K562 (cell line): ENCODE results near the gene SOX15. TPM values are rescaled to one million over a fixed set of nuclear protein-coding genes. Genes with fewer than 3 reads are reported as not detected.
"Not testable (repeated sequence)": the region's sequence is repeated elsewhere in the genome, so short reads cannot be mapped to it uniquely, and the experiment has no call there.

ENCODE experiments used
- ATAC-seq: fragments of 200-7000 bp; cut with Tn5 transposase; 3 replicates; pipeline ENCODE4 v1.9.1; 2020; ENCODE audit warnings: moderate library complexity
- BruUV-seq: library from RNA; stranded (reverse); fragments of 400-500 nt; replicated peaks from 2 replicates; lab custom pipeline; 2021; lab: Mats Ljungman, UMichigan
- CTCF ChIA-PET: fragments of 300-600 bp; formaldehyde crosslinking; extraction: SDS; loops from one replicate; lab custom pipeline; 2021; ENCODE audit warnings: low intra/inter-chr PET ratio; lab: Yijun Ruan, JAX
- POLR2A ChIA-PET: fragments of 300-600, 350-650 bp; sonication (Branson Sonifier 250); formaldehyde crosslinking; extraction: SDS; loops from one replicate; lab custom pipeline; 2021; ENCODE audit warnings: antibody characterized with exemption, inconsistent platforms; lab: Yijun Ruan, JAX
- DNase-seq, 4 experiments: peaks; one replicate each; pipeline versions ENCODE4 v3.0.0 to v3.0.0-alpha.2; 2011 to 2018; ENCODE audit warnings: low spot score in 3 of 4, mixed read lengths in 3 of 4; ENCODE audit errors: extremely low read depth in 1 of 4
- FAIRE-seq: peaks from 2 replicates; lab custom pipeline; 2011; peaks lifted over from hg19 to GRCh38; lab: Jason Lieb, UNC
- H2AFZ ChIP-seq: 2 replicates; pipeline ENCODE4 v1.6.0; 2011; ENCODE audit warnings: low read depth, low read length, control low read depth, inconsistent platforms
- H3K27ac ChIP-seq: fragments of 200-600 bp; 3 replicates; pipeline ENCODE4 v1.8.0; 2011; ENCODE audit warnings: low read depth, mild to moderate bottlenecking, control low read depth, inconsistent platforms, low read length, moderate library complexity, mixed read lengths; ENCODE audit errors: extremely low read depth
- H3K27me3 ChIP-seq, 2 experiments: fragments of 300-600 bp in 1 of 2; 2 replicates in 1 of 2; 3 replicates in 1 of 2; pipeline versions ENCODE4 v1.6.0 to v1.8.0; 2011; ENCODE audit warnings: inconsistent platforms in 2 of 2, low read length in 2 of 2, mild to moderate bottlenecking in 1 of 2, mixed read lengths in 1 of 2, moderate library complexity in 1 of 2; ENCODE audit not compliant: control insufficient read depth in 2 of 2, insufficient read depth in 2 of 2
- H3K36me3 ChIP-seq: fragments of 300-600 bp; 3 replicates; pipeline ENCODE4 v1.8.0; 2011; ENCODE audit warnings: mild to moderate bottlenecking, low read length, inconsistent platforms; ENCODE audit not compliant: control insufficient read depth, insufficient read depth
- H3K4me1 ChIP-seq, 2 experiments: fragments of 200-600 bp in 1 of 2; replicated peaks in 1 of 2; 2 replicates in 1 of 2; 3 replicates in 1 of 2; pipeline versions ENCODE4 v1.5.1 to v1.8.0; 2011; ENCODE audit warnings: inconsistent platforms in 2 of 2, low read length in 2 of 2, mild to moderate bottlenecking in 1 of 2, mixed read lengths in 1 of 2, moderate library complexity in 1 of 2; ENCODE audit not compliant: control insufficient read depth in 2 of 2, insufficient read depth in 2 of 2
- H3K4me2 ChIP-seq: 2 replicates; pipeline ENCODE4 v1.6.1; 2011; ENCODE audit warnings: low read length, control low read depth, inconsistent platforms, mixed read lengths; ENCODE audit not compliant: insufficient read depth
- H3K4me3 ChIP-seq: fragments of 200-600 bp; sonication (generic), shearing (Covaris generic); 2 replicates; pipeline ENCODE4 v1.5.1; 2016; ENCODE audit warnings: control low read depth, inconsistent platforms
- H3K79me2 ChIP-seq: fragments of 200-600 bp; 3 replicates; pipeline ENCODE4 v1.8.0; 2011; ENCODE audit warnings: low read length, inconsistent platforms; ENCODE audit not compliant: control insufficient read depth, insufficient read depth
- H3K9ac ChIP-seq, 2 experiments: 2 replicates each; pipeline versions ENCODE4 v1.6.0 to v1.6.1; 2011; ENCODE audit warnings: low read depth in 2 of 2, low read length in 2 of 2, control low read depth in 1 of 2, inconsistent platforms in 1 of 2, mild to moderate bottlenecking in 1 of 2, mixed read lengths in 1 of 2; ENCODE audit not compliant: insufficient read depth in 1 of 2
- H3K9me1 ChIP-seq: one replicate; pipeline ENCODE4 v1.6.0; 2011; ENCODE audit warnings: inconsistent platforms, mild to moderate bottlenecking, low read length, moderate library complexity; ENCODE audit not compliant: control insufficient read depth, insufficient read depth
- H3K9me3 ChIP-seq: replicated peaks from 2 replicates; pipeline ENCODE4 v1.5.1; 2011; ENCODE audit warnings: low read depth, low read length, inconsistent platforms; ENCODE audit not compliant: control insufficient read depth, insufficient read depth
- H4K20me1 ChIP-seq: replicated peaks from 2 replicates; pipeline ENCODE4 v1.6.1; 2011; ENCODE audit warnings: low read length, inconsistent platforms, mixed read lengths; ENCODE audit not compliant: control insufficient read depth, insufficient read depth
- JUNB ChIP-seq: fragments of 450-650 bp; formaldehyde crosslinking; conservative IDR thresholded peaks from 2 replicates; pipeline ENCODE4 v1.4.0; 2020; ENCODE audit warnings: mild to moderate bottlenecking
- KAT2B ChIP-seq: IDR thresholded peaks from one replicate; pipeline ENCODE4 v1.6.1; 2012; ENCODE audit warnings: low read depth, mild to moderate bottlenecking, control low read depth, inconsistent platforms, low read length, moderate library complexity
- NFIC ChIP-seq: fragments of 450-650 bp; IDR thresholded peaks from 2 replicates; pipeline ENCODE4 v1.6.1; 2017; ENCODE audit warnings: mild to moderate bottlenecking, inconsistent platforms
- POLR2G ChIP-seq: fragments of 200-400 bp; formaldehyde crosslinking; IDR thresholded peaks from 2 replicates; pipeline ENCODE4 v1.6.1; 2017; ENCODE audit warnings: low read depth, mild to moderate bottlenecking, antibody characterized with exemption, low read length, moderate library complexity
- TFE3 ChIP-seq: fragments of 450-650 bp; formaldehyde crosslinking; IDR thresholded peaks from 2 replicates; pipeline ENCODE4 v1.4.0; 2020; ENCODE audit warnings: mild to moderate bottlenecking, mixed read lengths
- WHSC1 ChIP-seq: IDR thresholded peaks from one replicate; pipeline ENCODE4 v1.6.1; 2012; ENCODE audit warnings: low read length, control low read depth, inconsistent platforms
- ZNF124 ChIP-seq: sonication (generic); formaldehyde crosslinking; IDR thresholded peaks from 2 replicates; pipeline ENCODE4 v1.8.1; 2022; ENCODE audit warnings: missing genetic modification reagents
- ZNF445 ChIP-seq: fragments of 250-450 bp; sonication (Bioruptor Pico); IDR thresholded peaks from 2 replicates; pipeline ENCODE4 v1.4.0; 2020; ENCODE audit warnings: low read depth, mild to moderate bottlenecking, moderate library complexity
- WGBS: fragments of 100-300 bp; shearing (Covaris generic); methylation state at CpG from one replicate; pipeline ENCODE4 v1.1.6; 2016; ENCODE audit warnings: low coverage, mixed read lengths; ENCODE audit not compliant: insufficient coverage; ENCODE audit errors: missing lambda C conversion rate; 5-methylcytosine and 5-hydroxymethylcytosine counted together
- in situ Hi-C: fragments of 300-500 bp; cut with MboI; formaldehyde crosslinking; loops from 4 replicates; pipeline ENCODE4 v1.15.0; 2018; ENCODE audit warnings: inconsistent platforms, mixed read lengths
- intact Hi-C: fragments of 100-400 bp; cut with micrococcal nuclease; formaldehyde crosslinking; loops from 2 replicates; pipeline ENCODE4 v1.14.2; 2022
- polyA plus RNA-seq, 8 experiments: library from polyadenylated mRNA; depleted of rRNA in 4 of 8; stranded (reverse) in 5 of 8; unstranded in 3 of 8; fragments of >200 nt; fragmentation: Nextera tagmentation in 2 of 8; fragmentation: Illumina TruSeq in 1 of 8; extraction: Ambion mirVana in 2 of 8; extraction: Trizol in 1 of 8; gene quantifications; 2 replicates each; pipeline versions ENCODE4 v1.2.1 to v1.2.3, GENCODE V29; 2011 to 2014; ENCODE audit warnings: inconsistent platforms in 1 of 8, missing spikeins in 1 of 8
- total RNA-seq, 7 experiments: library from RNA; depleted of rRNA in 6 of 7; stranded (reverse); fragments of >200 nt in 6 of 7; fragmentation: Illumina TruSeq in 2 of 7; extraction: Trizol in 2 of 7; gene quantifications; 2 replicates each; pipeline versions ENCODE4 v1.2.1 to v1.2.3, GENCODE V29; 2011 to 2021; ENCODE audit warnings: low replicate concordance in 1 of 7

Gene SOX15
- total and polyA plus RNA-seq, 9 of the 15 experiments (the other 6 are each of a cell fraction or from before 2014, with no cell fraction given), result 0.07 to 0.33 (median 0.19) TPM; not detected in 5

GRCh38 chr17:7610641-7611040 lies 20.7 kb upstream of the SOX15 start:
- H3K79me2 ChIP-seq, result peaks cover 51% of the 10 kb centered on the region
- H3K4me1 ChIP-seq, result peaks cover 16 to 22% of the 10 kb centered on the region in 2 experiments; a peak in 3 of 5 replicates
- intact Hi-C loops, result no loop called here
- H3K4me3 ChIP-seq, result no peak overlapping the region
- no peaks in the 10 kb centered on the region for H3K27me3 ChIP-seq
- no peak overlapping the region for H2AFZ ChIP-seq
- no peak overlapping the region for H3K4me2 ChIP-seq
- H4K20me1 ChIP-seq, result no peaks in the 10 kb centered on the region; the same call in 1 of the 2 replicates
- 87% methylated on average over 2 of the region's 2 CpGs for WGBS
- H3K9ac ChIP-seq, result no peak overlapping the region
- DNase-seq (no peak), FAIRE-seq (no peak), ATAC-seq (no peak)
- TF ChIP-seq NFIC, result peak; percentile 83
- TF ChIP-seq JUNB (CRISPR knock-in tag), result no peak
- H3K36me3 ChIP-seq, result peaks cover 27% of the 10 kb centered on the region; the same call in 2 of the 3 replicates
- H3K9me1 ChIP-seq, result peaks cover 6% of the 10 kb centered on the region
- ChIA-PET POLR2A (no interaction called here), CTCF (no interaction called here)
- in situ Hi-C loops, result no loop called here
- no peaks in the 10 kb centered on the region for H3K9me3 ChIP-seq
- no TSS peak for BruUV-seq
- no peak overlapping the region for H3K27ac ChIP-seq

GRCh38 chr17:7606280-7606679 lies 16.4 kb upstream of the SOX15 start:
- no peak for FAIRE-seq
- CTCF ChIA-PET, result no interaction called here

GRCh38 chr17:7597561-7597960 lies 7.7 kb upstream of the SOX15 start:
- 75% methylated on average over 5 of the region's 5 CpGs for WGBS
- H3K27ac ChIP-seq, H4K20me1 ChIP-seq, H3K79me2 ChIP-seq, H2AFZ ChIP-seq, H3K27me3 ChIP-seq, BruUV-seq, ATAC-seq, intact Hi-C loops, H3K4me3 ChIP-seq, H3K9me1 ChIP-seq, H3K4me2 ChIP-seq, FAIRE-seq, POLR2A ChIA-PET, H3K9me3 ChIP-seq, CTCF ChIA-PET, in situ Hi-C loops, H3K4me1 ChIP-seq, DNase-seq, H3K9ac ChIP-seq: not testable (repeated sequence)
- peaks cover 79% of the 10 kb centered on the region; the same call in 2 of the 3 replicates for H3K36me3 ChIP-seq

More at GRCh38 chr17:7606280-7606679, 16.4 kb upstream of the SOX15 start:
- H3K4me2 ChIP-seq, result no peak overlapping the region
- peaks cover 21% of the 10 kb centered on the region for H3K79me2 ChIP-seq
- H3K9me3 ChIP-seq, result no peaks in the 10 kb centered on the region
- H2AFZ ChIP-seq, result no peak overlapping the region
- peaks cover 57% of the 10 kb centered on the region for H3K36me3 ChIP-seq
- 98% methylated on average over 4 of the region's 4 CpGs for WGBS
- no peaks in the 10 kb centered on the region for H4K20me1 ChIP-seq
- peaks cover 6% of the 10 kb centered on the region for H3K9me1 ChIP-seq
- H3K27me3 ChIP-seq, result no peaks in the 10 kb centered on the region
- in situ Hi-C loops (no loop called here), intact Hi-C loops (no loop called here)
- ATAC-seq (no peak), DNase-seq (no peak)
- no peak for TF ChIP-seq POLR2G
- no peak for TF ChIP-seq ZNF445 (CRISPR knock-in tag)
- TF ChIP-seq ZNF124, result no peak
- no peak for TF ChIP-seq WHSC1
- TF ChIP-seq TFE3 (CRISPR knock-in tag), result no peak
- TF ChIP-seq KAT2B, result no peak
- H3K4me3 ChIP-seq, result no peak overlapping the region
- H3K9ac ChIP-seq, result no peak overlapping the region
- no peaks in the 10 kb centered on the region; a peak in 1 of 5 replicates for H3K4me1 ChIP-seq
- POLR2A ChIA-PET, result interaction anchor here (1.2 kb wide), 1 partner anchor 14 kb away, joined by 4 read pairs; no protein-coding TSS in a partner anchor
- H3K27ac ChIP-seq, result no peak overlapping the region
- BruUV-seq, result no TSS peak
